ENCODE results near the gene TMEM9. TPM values are rescaled to one million over a fixed set of nuclear protein-coding genes. Genes with fewer than 3 reads are reported as not detected.
A peak's percentile ranks its signal among the peaks of the same experiment; 100 is the strongest.

Gene TMEM9
- total RNA-seq, 3 donors from 2014 or later = 9.7 to 14.0 (median 9.9) TPM

DNA sequence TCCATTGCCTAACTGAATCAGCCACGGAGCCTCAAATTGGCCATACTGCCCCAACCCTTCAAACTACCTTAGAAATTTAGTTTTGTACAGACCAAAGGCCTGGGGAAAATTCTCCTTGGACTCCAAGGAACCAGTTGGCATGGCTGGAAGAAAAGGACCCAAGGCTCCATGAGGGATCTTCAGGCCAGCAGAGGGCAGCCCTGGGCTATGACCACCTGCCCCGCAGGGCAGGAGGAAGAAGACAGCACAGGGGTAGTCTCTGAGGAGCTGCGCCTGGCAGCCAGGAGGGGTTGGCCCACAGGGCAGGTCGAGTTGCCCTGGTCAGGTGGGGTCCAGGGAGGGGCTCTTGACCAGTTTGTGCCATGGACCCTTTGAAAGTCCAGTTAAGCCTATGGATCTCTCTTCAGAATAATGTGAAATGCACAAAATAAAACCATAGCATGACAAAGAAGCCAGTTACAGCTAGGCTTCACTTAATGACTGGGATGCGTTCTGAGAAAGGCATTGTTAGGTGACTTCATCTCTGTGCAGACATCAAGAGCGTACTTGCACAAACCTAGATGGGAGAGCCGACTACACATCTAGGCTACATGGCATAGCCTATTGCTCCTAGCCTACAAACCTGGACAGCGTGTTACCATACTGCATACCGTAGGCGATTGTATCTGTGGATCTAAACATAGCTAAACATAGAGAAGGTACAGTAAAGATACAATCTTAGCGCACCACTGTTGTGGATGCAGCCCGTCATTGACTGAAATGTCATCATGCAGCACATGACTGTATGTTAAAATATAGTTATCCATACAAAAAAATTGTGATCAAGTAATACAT lies 68.2 kb downstream of the TMEM9 start:
- Mint-ChIP-seq H3K4me1 (ENCODE audit: low read depth) (peaks cover 6% of the 10 kb centered on the region), H3K27me3 (ENCODE audit: low read depth) (peaks cover 13% of the 10 kb centered on the region), H3K9me3 (no peaks in the 10 kb centered on the region), H3K36me3 (ENCODE audit: insufficient read depth) (no peaks in the 10 kb centered on the region), H3K4me3 (no peak overlapping the region)
- peak; percentile 21 for DNase-seq
- ATAC-seq = peak; percentile 63

Other genes starting within 250 kb of the TMEM9 start
- 10 to 100 TPM; 24.2 to 36.3 (median 30.3) TPM for gene KIF21B, start 130.8 kb downstream of the TMEM9 start, total RNA-seq
- gene CACNA1S, start 42.0 kb downstream of the TMEM9 start, total RNA-seq = not detected
- gene ASCL5, start 27.3 kb downstream of the TMEM9 start, total RNA-seq = not detected
- gene IGFN1, start 36.4 kb upstream of the TMEM9 start, total RNA-seq = not detected
- gene PKP1, start 129.0 kb upstream of the TMEM9 start, total RNA-seq = not detected
- not detected for gene TNNT2, start 223.2 kb upstream of the TMEM9 start, total RNA-seq
- under 1 TPM; 0.10 to 0.49 (median 0.21) TPM for gene LAD1, start 244.8 kb upstream of the TMEM9 start, total RNA-seq